Measurements from ENCODE around the gene SLC12A8. TPM values are rescaled to one million over a fixed set of nuclear protein-coding genes. Genes with fewer than 3 reads are reported as not detected.

The SLC12A8 gene
- total RNA-seq, 1 experiment from 2014 or later = 7.1 TPM

DNA sequence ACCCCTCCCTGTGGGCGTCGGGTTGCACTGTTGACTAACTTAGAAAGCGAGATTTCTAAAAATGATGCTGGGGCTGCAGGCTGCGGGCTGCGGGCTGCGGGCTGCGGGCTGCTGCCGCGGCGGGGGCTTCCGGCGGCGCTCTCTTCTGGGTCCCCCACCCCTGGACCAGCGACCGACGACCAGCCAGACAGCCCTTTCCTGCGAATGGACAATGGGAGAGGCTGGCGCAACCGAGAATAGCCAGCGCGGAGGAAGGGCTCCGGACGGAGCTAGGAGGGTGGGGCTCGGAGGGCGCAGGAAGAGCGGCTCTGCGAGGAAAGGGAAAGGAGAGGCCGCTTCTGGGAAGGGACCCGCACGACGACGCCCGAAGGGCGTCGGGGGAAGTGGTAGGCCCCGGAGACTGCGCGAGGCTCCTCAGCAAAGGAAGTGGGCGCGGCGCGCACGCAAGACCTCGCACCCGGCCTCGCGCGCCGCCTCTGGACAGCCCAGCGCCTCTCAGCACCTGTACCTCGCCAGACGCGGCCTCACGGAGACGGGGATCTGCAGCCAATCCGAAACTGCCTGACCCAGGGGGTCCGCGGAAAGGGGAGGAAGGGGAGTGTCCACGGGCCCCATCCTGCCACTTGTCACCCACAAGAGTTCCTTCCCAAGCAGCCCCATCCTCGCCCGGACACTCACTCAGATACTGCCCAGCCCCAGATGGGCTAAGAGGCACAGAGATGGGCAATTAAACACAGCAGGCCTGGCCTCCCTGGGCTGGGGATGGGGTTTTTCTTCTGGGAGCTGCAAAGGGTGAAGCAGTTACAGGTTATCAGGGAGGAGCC lies 70.7 kb downstream of the SLC12A8 start:
- CTCF ChIA-PET = no interaction called here
- peaks cover 6% of the 10 kb centered on the region for H3K4me1 ChIP-seq (ENCODE audit: insufficient read depth, low read length, poor library complexity, severe bottlenecking)
- H3K4me3 ChIP-seq (ENCODE audit: low read depth, low read length, poor library complexity, severe bottlenecking) = peak overlapping the region; percentile 23
- H3K27ac ChIP-seq (ENCODE audit: low read depth, low read length, poor library complexity, severe bottlenecking) = no peak overlapping the region
- no peaks in the 10 kb centered on the region for H3K27me3 ChIP-seq (replicated peaks; ENCODE audit: insufficient read depth, low read depth, low read length, poor library complexity)
- no TSS peak for BruUV-seq (replicated peaks)
- POLR2A ChIA-PET (ENCODE audit: low non-redundant PET) = interaction anchor here (0.7 kb wide), 1 partner anchor 15 kb away, joined by 6 read pairs; no protein-coding TSS in a partner anchor
- intact Hi-C loops (cut with micrococcal nuclease; ENCODE audit: unreplicated experiment) = no loop called here
- no peak for TF ChIP-seq EZH2 (IDR thresholded peaks at IDR 0.05; ENCODE audit: borderline replicate concordance, low read depth, low read length, poor library complexity, severe bottlenecking)
- TF ChIP-seq, protein P1, sequence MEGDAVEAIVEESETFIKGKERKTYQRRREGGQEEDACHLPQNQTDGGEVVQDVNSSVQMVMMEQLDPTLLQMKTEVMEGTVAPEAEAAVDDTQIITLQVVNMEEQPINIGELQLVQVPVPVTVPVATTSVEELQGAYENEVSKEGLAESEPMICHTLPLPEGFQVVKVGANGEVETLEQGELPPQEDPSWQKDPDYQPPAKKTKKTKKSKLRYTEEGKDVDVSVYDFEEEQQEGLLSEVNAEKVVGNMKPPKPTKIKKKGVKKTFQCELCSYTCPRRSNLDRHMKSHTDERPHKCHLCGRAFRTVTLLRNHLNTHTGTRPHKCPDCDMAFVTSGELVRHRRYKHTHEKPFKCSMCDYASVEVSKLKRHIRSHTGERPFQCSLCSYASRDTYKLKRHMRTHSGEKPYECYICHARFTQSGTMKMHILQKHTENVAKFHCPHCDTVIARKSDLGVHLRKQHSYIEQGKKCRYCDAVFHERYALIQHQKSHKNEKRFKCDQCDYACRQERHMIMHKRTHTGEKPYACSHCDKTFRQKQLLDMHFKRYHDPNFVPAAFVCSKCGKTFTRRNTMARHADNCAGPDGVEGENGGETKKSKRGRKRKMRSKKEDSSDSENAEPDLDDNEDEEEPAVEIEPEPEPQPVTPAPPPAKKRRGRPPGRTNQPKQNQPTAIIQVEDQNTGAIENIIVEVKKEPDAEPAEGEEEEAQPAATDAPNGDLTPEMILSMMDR (conservative IDR thresholded peaks at IDR 0.05; ENCODE audit: low read depth, low read length) = no peak
- no peaks in the 10 kb centered on the region for H3K9me3 ChIP-seq (ENCODE audit: low read depth, low read length, poor library complexity, severe bottlenecking)
- peak; percentile 28 for DNase-seq (ENCODE audit: low spot score)
- H3K36me3 ChIP-seq (ENCODE audit: insufficient read depth, low read length, poor library complexity, severe bottlenecking) = no peaks in the 10 kb centered on the region

- H3K4me3 ChIP-seq (ENCODE audit: low read depth, low read length, poor library complexity, severe bottlenecking) = peak overlapping the region; percentile 23
- intact Hi-C loops (cut with micrococcal nuclease; ENCODE audit: unreplicated experiment) = no loop called here
- POLR2A ChIA-PET (ENCODE audit: low non-redundant PET) = interaction anchor here (0.6 to 0.7 kb wide), 2 partner anchors 15 to 206 kb away, joined by 3 to 6 read pairs; no protein-coding TSS in a partner anchor
Measured at GRCh38 chr3:125140818-125141595, 71.5 kb downstream of the SLC12A8 start.

More at GRCh38 chr3:125140818-125141595, 71.5 kb downstream of the SLC12A8 start:
- no TSS peak for BruUV-seq (replicated peaks)
- CTCF ChIA-PET = no interaction called here
- Histone ChIP-seq H3K4me1 (ENCODE audit: insufficient read depth, low read length, poor library complexity, severe bottlenecking) (peaks cover 6% of the 10 kb centered on the region), H3K9me3 (ENCODE audit: low read depth, low read length, poor library complexity, severe bottlenecking) (no peaks in the 10 kb centered on the region), H3K36me3 (ENCODE audit: insufficient read depth, low read length, poor library complexity, severe bottlenecking) (no peaks in the 10 kb centered on the region), H3K27ac (ENCODE audit: low read depth, low read length, poor library complexity, severe bottlenecking) (no peak overlapping the region), H3K27me3 (replicated peaks; ENCODE audit: insufficient read depth, low read depth, low read length, poor library complexity) (no peaks in the 10 kb centered on the region)
- no peak for DNase-seq (ENCODE audit: low spot score)
- TF ChIP-seq EZH2 (IDR thresholded peaks at IDR 0.05; ENCODE audit: borderline replicate concordance, low read depth, low read length, poor library complexity, severe bottlenecking) = no peak
- TF ChIP-seq, protein P1 (conservative IDR thresholded peaks at IDR 0.05; ENCODE audit: low read depth, low read length) = no peak
